GM15510 (cell line): ENCODE results near the gene EIF3J.

ENCODE experiments used
- POLR2A ChIP-seq: IDR thresholded peaks from 3 replicates; pipeline ENCODE4 v1.6.1; 2011; ENCODE audit warnings: borderline replicate concordance; ENCODE audit not compliant: insufficient read length; ENCODE audit errors: extremely low read depth

Gene EIF3J

DNA sequence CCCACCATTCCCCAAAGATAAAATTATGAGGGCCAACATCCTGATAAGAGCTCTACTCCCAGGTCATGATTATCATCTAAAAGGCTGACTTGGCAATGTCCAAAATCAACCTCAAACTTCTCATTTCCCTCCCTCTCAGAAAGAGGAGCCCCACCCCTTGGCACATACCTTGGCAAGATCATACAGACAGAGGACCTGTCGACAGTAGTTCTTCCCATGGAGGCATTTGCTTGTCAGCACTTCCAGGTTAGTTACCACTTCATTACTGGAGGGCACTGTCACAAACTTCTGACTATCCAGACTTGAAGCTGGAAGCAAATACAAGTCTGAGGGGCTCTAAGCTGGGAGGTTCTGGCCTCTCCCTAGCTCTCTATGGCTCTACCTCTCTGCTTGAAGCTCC, 37.8 kb downstream of the EIF3J start:
- TF ChIP-seq POLR2A = no peak

- TF ChIP-seq POLR2A = no peak
These were observed 43.2 kb downstream of the EIF3J start for GRCh38 chr15:44580105-44580504.

DNA sequence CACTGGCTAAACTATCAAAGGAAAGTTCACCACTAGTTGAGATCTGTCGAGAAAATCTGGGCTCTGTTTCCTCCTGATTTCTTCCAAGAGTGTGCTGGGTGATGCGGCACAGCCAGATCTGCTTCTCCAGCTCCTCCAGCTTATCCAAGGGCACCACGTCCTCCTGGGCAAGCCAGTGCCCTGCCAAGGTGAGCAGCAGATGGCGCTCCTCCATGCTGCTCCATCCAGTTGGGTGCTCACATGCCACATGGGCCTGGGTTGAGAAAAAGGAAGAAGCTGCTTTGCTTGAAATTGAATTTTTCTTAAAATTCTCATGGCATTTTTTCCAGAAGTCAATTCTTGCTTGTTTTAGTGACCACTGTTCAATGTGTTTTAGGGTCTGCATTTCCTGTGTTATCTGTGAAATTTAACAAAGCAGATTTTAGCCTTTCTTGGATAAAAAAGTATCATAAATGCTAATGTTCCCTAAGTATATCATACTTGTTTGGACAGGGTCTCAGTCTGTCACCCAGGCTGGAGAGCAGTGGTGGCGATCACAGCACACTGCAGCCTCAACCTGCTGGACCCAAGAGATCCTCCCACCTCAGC, 47.3 kb downstream of the EIF3J start:
- TF ChIP-seq POLR2A = no peak

DNA sequence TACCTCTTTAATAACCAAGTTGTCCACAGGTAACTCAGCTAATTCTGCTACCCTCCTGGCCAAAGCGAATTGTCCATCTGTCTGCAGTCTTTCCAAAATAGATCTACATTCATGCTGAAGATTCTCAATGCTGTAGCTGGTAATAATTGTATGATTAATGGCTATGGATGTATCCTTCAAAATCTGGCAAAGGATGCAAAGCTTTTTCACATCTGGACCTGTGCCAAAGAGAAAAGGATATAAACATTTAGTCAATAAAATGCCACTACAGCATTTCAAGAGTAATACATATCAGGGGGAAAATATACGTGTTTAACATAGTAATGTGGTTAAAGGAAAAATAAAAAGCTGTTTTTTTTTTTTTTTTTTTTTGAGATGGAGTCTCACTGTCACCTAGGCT, 48.7 kb downstream of the EIF3J start:
- no peak for TF ChIP-seq POLR2A

GRCh38 chr15:44588541-44588940, 51.6 kb downstream of the EIF3J start:
- no peak for TF ChIP-seq POLR2A

GRCh38 chr15:44591326-44591725, 54.4 kb downstream of the EIF3J start:
- TF ChIP-seq POLR2A = no peak

GRCh38 chr15:44593042-44593736, 56.2 kb downstream of the EIF3J start:
- TF ChIP-seq POLR2A = no peak

GRCh38 chr15:44595246-44595645, 58.3 kb downstream of the EIF3J start:
- no peak for TF ChIP-seq POLR2A

GRCh38 chr15:44595656-44596510, 58.9 kb downstream of the EIF3J start:
- TF ChIP-seq POLR2A = no peak

- no peak for TF ChIP-seq POLR2A
These were observed 59.6 kb downstream of the EIF3J start for GRCh38 chr15:44596511-44597010.

- no peak for TF ChIP-seq POLR2A
These were observed 61.1 kb downstream of the EIF3J start for GRCh38 chr15:44598066-44598465.

GRCh38 chr15:44598892-44599291, 61.9 kb downstream of the EIF3J start:
- TF ChIP-seq POLR2A = no peak

DNA sequence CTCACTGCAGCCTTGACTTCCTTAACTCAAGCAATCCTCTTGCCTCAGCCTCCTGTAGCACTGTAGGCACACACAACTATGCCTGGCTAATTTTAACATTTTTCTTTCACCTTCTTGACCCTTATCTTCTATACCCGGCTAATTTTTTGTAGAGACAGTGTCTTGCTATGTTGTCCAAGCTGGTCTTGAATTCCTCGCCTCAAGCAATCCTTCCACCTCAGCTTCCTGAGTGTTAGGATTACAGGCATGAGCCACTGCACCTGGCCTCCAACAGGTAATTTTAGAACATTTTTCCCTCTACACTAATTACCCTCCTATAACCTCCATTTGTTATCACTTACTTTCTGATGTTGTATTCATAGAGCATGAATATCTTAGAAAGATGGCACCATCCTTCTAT, 66.2 kb downstream of the EIF3J start:
- TF ChIP-seq POLR2A = no peak

- no peak for TF ChIP-seq POLR2A
These were observed 69.8 kb downstream of the EIF3J start for GRCh38 chr15:44606740-44607139.
